Thyroid gland (tissue), 4 donors: Measurements from ENCODE around the gene ALDH4A1. TPM values are rescaled to one million over a fixed set of nuclear protein-coding genes. Genes with fewer than 3 reads are reported as not detected.

Experiments
- DNase-seq, 2 donors: peaks; one replicate each; pipeline ENCODE4 v3.0.0-alpha.2; 2019
- H3K27ac ChIP-seq, 3 donors: fragments of 200-600 bp; sonication (generic); 1 replicate in 2 of 3; 2 replicates in 1 of 3; pipeline ENCODE4 v1.5.1; 2016 to 2019; ENCODE audit warnings: mild to moderate bottlenecking in 1 of 3, moderate library complexity in 1 of 3
- H3K27me3 ChIP-seq: fragments of 200-600 bp; sonication (generic); one replicate; pipeline ENCODE4 v1.5.1; 2019
- H3K36me3 ChIP-seq, 2 donors: fragments of 200-600 bp; sonication (generic); one replicate each; pipeline ENCODE4 v1.5.1; 2016 to 2019
- H3K4me1 ChIP-seq, 2 donors: fragments of 200-600 bp; sonication (generic); one replicate each; pipeline ENCODE4 v1.5.1; 2017 to 2019
- H3K4me3 ChIP-seq, 3 donors: fragments of 200-600 bp; sonication (generic); replicated peaks in 1 of 3; 1 replicate in 2 of 3; 2 replicates in 1 of 3; pipeline ENCODE4 v1.5.1; 2016; ENCODE audit warnings: mild to moderate bottlenecking in 1 of 3
- H3K9me3 ChIP-seq: fragments of 200-600 bp; sonication (generic); one replicate; pipeline ENCODE4 v1.5.1; 2017
- POLR2A ChIP-seq, 2 donors: fragments of 450-650 bp; IDR thresholded peaks; one replicate each; pipeline ENCODE4 v1.6.1; 2017; ENCODE audit warnings: antibody characterized with exemption in 2 of 2, mild to moderate bottlenecking in 2 of 2, moderate library complexity in 1 of 2
- WGBS, 2 donors: methylation state at CpG; one replicate each; pipeline ENCODE4 v1.1.5; 2017; 5-methylcytosine and 5-hydroxymethylcytosine counted together
- intact Hi-C: fragments of 100-400 bp; cut with DNase I; formaldehyde crosslinking; loops from one replicate; pipeline ENCODE4 v1.15.1; 2023
- total RNA-seq, 4 donors: library from RNA; depleted of rRNA; stranded (reverse); fragments of >200 nt; gene quantifications; one replicate each; pipeline ENCODE4 v1.2.3, GENCODE V29; 2016
- TF ChIP-seq, protein P1 (sequence below), 6 experiments: fragments of 200-600 bp in 3 of 6; fragments of 450-650 bp in 3 of 6; sonication (generic) in 3 of 6; IDR thresholded peaks; one replicate each; pipeline ENCODE4 v1.5.1; 2016 to 2019; ENCODE audit warnings: antibody characterized with exemption in 6 of 6, mild to moderate bottlenecking in 2 of 6, inconsistent platforms in 1 of 6, moderate library complexity in 1 of 6

Gene ALDH4A1
- total RNA-seq, 4 donors from 2014 or later = 5.4 to 29.9 (median 18.6) TPM

DNA sequence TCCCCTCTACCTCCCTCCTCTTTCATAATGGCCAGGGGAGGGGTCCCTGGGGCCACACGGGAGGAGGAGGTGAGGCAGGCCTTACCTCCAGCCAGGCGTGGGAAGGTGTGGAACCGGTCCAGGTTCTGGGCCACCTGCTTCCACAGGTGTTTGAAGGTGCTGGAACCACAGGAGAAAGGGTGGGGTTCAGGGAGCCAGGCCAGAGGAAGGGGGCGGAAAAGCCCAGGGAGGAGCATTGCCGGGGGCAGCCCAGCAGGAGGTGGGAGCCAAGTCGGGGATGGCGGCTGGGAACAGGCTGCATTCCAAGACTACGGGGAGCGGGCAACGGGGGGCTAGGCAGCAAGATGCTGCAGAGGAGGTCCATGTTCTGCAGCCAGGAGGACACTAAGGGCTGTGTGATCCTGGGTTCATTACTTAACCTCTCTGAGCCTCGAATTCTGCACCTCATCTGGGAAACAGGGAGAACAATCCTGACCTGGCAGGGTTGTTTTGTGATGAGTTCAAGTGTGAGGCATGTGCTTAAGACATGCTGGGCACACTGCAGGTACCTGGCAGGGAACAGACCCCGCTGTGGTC is 23.1 kb downstream of the ALDH4A1 start:
- Histone ChIP-seq H3K27ac (no peak overlapping the region), H3K9me3 (no peaks in the 10 kb centered on the region), H3K4me1 (peaks cover 0 to 3% of the 10 kb centered on the region in 2 donors), H3K36me3 (no peaks in the 10 kb centered on the region), H3K27me3 (no peaks in the 10 kb centered on the region), H3K4me3 (no peak overlapping the region)
- TF ChIP-seq, protein P1, sequence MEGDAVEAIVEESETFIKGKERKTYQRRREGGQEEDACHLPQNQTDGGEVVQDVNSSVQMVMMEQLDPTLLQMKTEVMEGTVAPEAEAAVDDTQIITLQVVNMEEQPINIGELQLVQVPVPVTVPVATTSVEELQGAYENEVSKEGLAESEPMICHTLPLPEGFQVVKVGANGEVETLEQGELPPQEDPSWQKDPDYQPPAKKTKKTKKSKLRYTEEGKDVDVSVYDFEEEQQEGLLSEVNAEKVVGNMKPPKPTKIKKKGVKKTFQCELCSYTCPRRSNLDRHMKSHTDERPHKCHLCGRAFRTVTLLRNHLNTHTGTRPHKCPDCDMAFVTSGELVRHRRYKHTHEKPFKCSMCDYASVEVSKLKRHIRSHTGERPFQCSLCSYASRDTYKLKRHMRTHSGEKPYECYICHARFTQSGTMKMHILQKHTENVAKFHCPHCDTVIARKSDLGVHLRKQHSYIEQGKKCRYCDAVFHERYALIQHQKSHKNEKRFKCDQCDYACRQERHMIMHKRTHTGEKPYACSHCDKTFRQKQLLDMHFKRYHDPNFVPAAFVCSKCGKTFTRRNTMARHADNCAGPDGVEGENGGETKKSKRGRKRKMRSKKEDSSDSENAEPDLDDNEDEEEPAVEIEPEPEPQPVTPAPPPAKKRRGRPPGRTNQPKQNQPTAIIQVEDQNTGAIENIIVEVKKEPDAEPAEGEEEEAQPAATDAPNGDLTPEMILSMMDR (IDR thresholded peaks at IDR 0.05) = no peak
- TF ChIP-seq POLR2A (IDR thresholded peaks at IDR 0.05) = no peak
- DNase-seq = peak in 1 of 2 donors; percentile 40
- intact Hi-C loops = no loop called here
- 63 to 70% methylated on average over 12 of the region's 12 CpGs for WGBS, 2 donors

DNA sequence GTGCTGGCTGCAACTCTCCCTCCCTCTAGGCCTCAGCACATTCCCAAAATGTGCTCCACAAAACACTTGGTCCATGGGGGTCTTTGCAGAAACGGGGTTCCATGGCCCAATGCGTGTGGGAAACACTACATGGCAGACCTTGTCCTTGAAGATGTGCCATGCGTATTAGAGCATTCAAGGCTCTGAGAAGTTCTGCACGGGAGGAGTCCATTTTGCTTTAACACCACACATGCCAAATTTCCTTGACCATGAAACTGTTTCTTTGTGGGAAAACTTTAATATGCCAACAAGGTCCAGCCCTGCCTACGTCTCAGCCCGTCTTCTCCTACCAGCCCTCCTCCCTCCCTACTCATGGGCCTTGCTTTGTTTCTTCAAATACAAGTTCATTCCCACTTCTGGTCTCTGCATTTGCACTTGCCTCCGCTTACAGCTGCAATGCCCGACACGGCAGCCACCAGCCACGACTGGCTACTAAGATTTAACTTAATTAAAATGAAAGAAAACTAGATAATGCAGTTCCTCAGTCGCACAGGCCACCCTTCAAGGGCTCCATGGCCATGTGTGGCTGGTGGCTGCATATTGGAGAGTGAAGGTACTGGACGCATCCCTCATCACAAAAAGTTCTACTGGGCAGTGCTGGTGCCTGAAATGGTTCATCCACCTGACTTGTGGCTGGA is 23.7 kb downstream of the ALDH4A1 start:
- H3K27me3 ChIP-seq = no peaks in the 10 kb centered on the region
- peaks cover 0 to 3% of the 10 kb centered on the region in 2 donors for H3K4me1 ChIP-seq
- no peak overlapping the region for H3K27ac ChIP-seq
- H3K4me3 ChIP-seq = no peak overlapping the region
- WGBS, 2 donors = 83 to 94% methylated on average over 11 to 12 of the region's 12 CpGs
- H3K36me3 ChIP-seq = no peaks in the 10 kb centered on the region
- DNase-seq = no peak
- intact Hi-C loops = no loop called here
- no peak for TF ChIP-seq POLR2A (IDR thresholded peaks at IDR 0.05)
- TF ChIP-seq, protein P1 (IDR thresholded peaks at IDR 0.05) = no peak
- no peaks in the 10 kb centered on the region for H3K9me3 ChIP-seq

DNA sequence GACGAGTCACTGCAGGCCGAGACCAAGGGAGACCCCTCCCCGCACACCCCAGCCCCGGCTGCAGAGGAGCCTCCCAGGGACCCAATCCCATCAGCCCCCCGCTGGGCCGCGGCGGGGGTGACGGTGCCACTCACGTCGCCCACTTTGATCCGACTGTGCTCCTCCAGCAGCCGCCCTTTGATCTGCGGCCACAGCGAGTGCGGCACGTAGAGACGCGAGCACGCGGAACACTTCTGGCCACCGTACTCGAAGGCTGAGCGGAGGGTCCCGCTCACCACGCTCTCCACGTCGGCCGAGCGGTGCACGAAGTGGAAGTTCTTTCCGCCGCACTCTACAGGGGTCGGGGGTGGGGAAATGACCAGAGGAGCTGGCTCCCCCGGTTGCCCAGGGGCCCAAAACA is 25.1 kb downstream of the ALDH4A1 start:
- H3K9me3 ChIP-seq = no peaks in the 10 kb centered on the region
- DNase-seq = no peak
- intact Hi-C loops = no loop called here
- no peaks in the 10 kb centered on the region for H3K27me3 ChIP-seq
- H3K36me3 ChIP-seq = no peaks in the 10 kb centered on the region
- 85 to 92% methylated on average over 33 to 34 of the region's 35 CpGs for WGBS, 2 donors
- TF ChIP-seq POLR2A (IDR thresholded peaks at IDR 0.05) = no peak
- TF ChIP-seq, protein P1 (IDR thresholded peaks at IDR 0.05) = no peak
- peaks cover 0 to 3% of the 10 kb centered on the region in 2 donors for H3K4me1 ChIP-seq
- no peak overlapping the region for H3K4me3 ChIP-seq
- H3K27ac ChIP-seq = no peak overlapping the region

DNA sequence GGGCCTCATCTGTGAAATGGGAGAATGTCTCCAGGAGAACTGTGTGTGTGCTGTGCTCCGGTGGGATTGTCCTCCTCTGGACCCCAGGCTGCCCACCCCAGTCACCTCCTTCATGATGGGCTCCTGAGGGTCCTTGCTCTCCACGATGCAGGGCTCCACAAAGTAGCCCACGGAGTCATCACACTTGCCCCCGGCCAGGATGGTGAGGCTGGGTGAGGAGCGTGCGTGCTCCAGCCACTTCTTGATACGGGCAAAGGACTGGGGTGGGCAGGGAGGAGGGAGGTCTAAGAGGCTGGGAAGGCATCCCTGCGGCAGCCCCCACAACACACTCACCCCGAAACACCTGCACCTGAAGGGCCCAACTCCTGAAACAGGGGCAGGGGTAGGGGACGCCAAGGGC is 26.1 kb downstream of the ALDH4A1 start:
- TF ChIP-seq, protein P1 (IDR thresholded peaks at IDR 0.05) = no peak
- no peak for TF ChIP-seq POLR2A (IDR thresholded peaks at IDR 0.05)
- H3K27me3 ChIP-seq = no peaks in the 10 kb centered on the region
- intact Hi-C loops = no loop called here
- 87 to 100% methylated on average over 3 to 7 of the region's 10 CpGs for WGBS, 2 donors
- no peak overlapping the region for H3K27ac ChIP-seq
- H3K4me3 ChIP-seq = no peak overlapping the region
- DNase-seq = no peak
- H3K9me3 ChIP-seq = no peaks in the 10 kb centered on the region
- H3K36me3 ChIP-seq = no peaks in the 10 kb centered on the region
- peaks cover 0 to 3% of the 10 kb centered on the region in 2 donors for H3K4me1 ChIP-seq

DNA sequence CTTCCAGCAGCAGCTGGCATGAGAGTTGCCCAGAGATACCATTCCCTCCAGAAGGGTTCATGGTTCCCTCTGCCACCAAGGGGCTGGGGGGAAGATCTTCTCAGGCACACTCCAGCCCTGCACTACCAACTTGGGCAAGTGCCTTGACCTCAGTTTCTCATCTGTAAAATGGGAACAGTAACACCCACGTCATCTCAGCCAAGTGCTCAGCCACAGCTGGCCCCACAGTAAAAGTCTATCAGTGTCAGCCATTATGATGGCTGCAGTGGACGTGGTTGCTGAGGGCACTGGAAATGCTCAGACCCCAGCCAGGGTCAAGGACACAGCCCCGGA is 26.6 kb downstream of the ALDH4A1 start:
- no peak for DNase-seq
- H3K9me3 ChIP-seq = no peaks in the 10 kb centered on the region
- intact Hi-C loops = no loop called here
- 93 to 100% methylated on average over 1 to 3 of the region's 3 CpGs for WGBS, 2 donors
- no peaks in the 10 kb centered on the region for H3K36me3 ChIP-seq
- H3K27ac ChIP-seq = no peak overlapping the region
- peaks cover 0 to 3% of the 10 kb centered on the region in 2 donors for H3K4me1 ChIP-seq
- TF ChIP-seq, protein P1 (IDR thresholded peaks at IDR 0.05) = no peak
- no peak for TF ChIP-seq POLR2A (IDR thresholded peaks at IDR 0.05)
- H3K4me3 ChIP-seq = no peak overlapping the region
- H3K27me3 ChIP-seq = no peaks in the 10 kb centered on the region
